NCI-H2107 treated with DMSO at 0.1 percent for 48 hours (cell line): ENCODE data around the gene FREM3.
"Not testable (repeated sequence)": the region's sequence is repeated elsewhere in the genome, so short reads cannot be mapped to it uniquely, and the experiment has no call there.

ENCODE experiments used
- DNase-seq: peaks from one replicate; lab custom pipeline; 2025; ENCODE audit not compliant: unreplicated experiment; lab: John Stamatoyannopoulos, UW

FREM3 gene

GRCh38 chr4:143700416-143701352 lies at the start of gene FREM3:
FREM3 (minus strand) TSS chr4:143700675; CDS start chr4:143700675, 0 bp downstream.
- DNase-seq = no peak

- DNase-seq = no peak
Observed at GRCh38 chr4:143745874-143746273, 45.4 kb upstream of the FREM3 start.

- no peak for DNase-seq
Observed at GRCh38 chr4:143743591-143743990, 43.1 kb upstream of the FREM3 start.

- no peak for DNase-seq
Observed at GRCh38 chr4:143742834-143743233, 42.4 kb upstream of the FREM3 start.

GRCh38 chr4:143736861-143737260 lies 36.4 kb upstream of the FREM3 start:
- no peak for DNase-seq

- DNase-seq = not testable (repeated sequence)
Observed at GRCh38 chr4:143736061-143736460, 35.6 kb upstream of the FREM3 start.

GRCh38 chr4:143728166-143728565 lies 27.7 kb upstream of the FREM3 start:
- no peak for DNase-seq

- no peak for DNase-seq
Observed at GRCh38 chr4:143726714-143727113, 26.2 kb upstream of the FREM3 start.

GRCh38 chr4:143721317-143721716 lies 20.8 kb upstream of the FREM3 start:
- no peak for DNase-seq

- not testable (repeated sequence) for DNase-seq
Observed at GRCh38 chr4:143718748-143719147, 18.3 kb upstream of the FREM3 start.

GRCh38 chr4:143713955-143714625 lies 13.6 kb upstream of the FREM3 start:
- no peak for DNase-seq

GRCh38 chr4:143713553-143713952 lies 13.1 kb upstream of the FREM3 start:
- no peak for DNase-seq

GRCh38 chr4:143712155-143712550 lies 11.7 kb upstream of the FREM3 start:
- DNase-seq = no peak

- no peak for DNase-seq
Observed at GRCh38 chr4:143711543-143712154, 11.2 kb upstream of the FREM3 start.

GRCh38 chr4:143701365-143701764 lies 890 bp upstream of the FREM3 start:
- no peak for DNase-seq

- DNase-seq = no peak
Observed at GRCh38 chr4:143700046-143700415, 444 bp downstream of the FREM3 start.

- no peak for DNase-seq
Observed at GRCh38 chr4:143699331-143700045, 987 bp downstream of the FREM3 start.

- no peak for DNase-seq
Observed at GRCh38 chr4:143693856-143694255, 6.6 kb downstream of the FREM3 start.

- no peak for DNase-seq
Observed at GRCh38 chr4:143692241-143692640, 8.2 kb downstream of the FREM3 start.

- no peak for DNase-seq
Observed at GRCh38 chr4:143679434-143679833, 21.0 kb downstream of the FREM3 start.

GRCh38 chr4:143673629-143674028 lies 26.8 kb downstream of the FREM3 start:
- DNase-seq = not testable (repeated sequence)
